K562 (cell line): ENCODE measurements around the gene TRAK1. TPM values are rescaled to one million over a fixed set of nuclear protein-coding genes. Genes with fewer than 3 reads are reported as not detected.

ENCODE experiments used
- ATAC-seq: fragments of 200-7000 bp; cut with Tn5 transposase; 3 replicates; pipeline ENCODE4 v1.9.1; 2020; ENCODE audit warnings: moderate library complexity
- BruUV-seq: library from RNA; stranded (reverse); fragments of 400-500 nt; replicated peaks from 2 replicates; lab custom pipeline; 2021; lab: Mats Ljungman, UMichigan
- CTCF ChIA-PET: fragments of 300-600 bp; formaldehyde crosslinking; extraction: SDS; loops from one replicate; lab custom pipeline; 2021; ENCODE audit warnings: low intra/inter-chr PET ratio; lab: Yijun Ruan, JAX
- POLR2A ChIA-PET: fragments of 300-600, 350-650 bp; sonication (Branson Sonifier 250); formaldehyde crosslinking; extraction: SDS; loops from one replicate; lab custom pipeline; 2021; ENCODE audit warnings: antibody characterized with exemption, inconsistent platforms; lab: Yijun Ruan, JAX
- DNase-seq, 4 experiments: peaks; one replicate each; pipeline versions ENCODE4 v3.0.0 to v3.0.0-alpha.2; 2011 to 2018; ENCODE audit warnings: low spot score in 3 of 4, mixed read lengths in 3 of 4; ENCODE audit errors: extremely low read depth in 1 of 4
- FAIRE-seq: peaks from 2 replicates; lab custom pipeline; 2011; peaks lifted over from hg19 to GRCh38; lab: Jason Lieb, UNC
- H2AFZ ChIP-seq: 2 replicates; pipeline ENCODE4 v1.6.0; 2011; ENCODE audit warnings: low read depth, low read length, control low read depth, inconsistent platforms
- H3K27ac ChIP-seq: fragments of 200-600 bp; 3 replicates; pipeline ENCODE4 v1.8.0; 2011; ENCODE audit warnings: low read depth, mild to moderate bottlenecking, control low read depth, inconsistent platforms, low read length, moderate library complexity, mixed read lengths; ENCODE audit errors: extremely low read depth
- H3K27me3 ChIP-seq, 2 experiments: fragments of 300-600 bp in 1 of 2; 2 replicates in 1 of 2; 3 replicates in 1 of 2; pipeline versions ENCODE4 v1.6.0 to v1.8.0; 2011; ENCODE audit warnings: inconsistent platforms in 2 of 2, low read length in 2 of 2, mild to moderate bottlenecking in 1 of 2, mixed read lengths in 1 of 2, moderate library complexity in 1 of 2; ENCODE audit not compliant: control insufficient read depth in 2 of 2, insufficient read depth in 2 of 2
- H3K36me3 ChIP-seq: fragments of 300-600 bp; 3 replicates; pipeline ENCODE4 v1.8.0; 2011; ENCODE audit warnings: mild to moderate bottlenecking, low read length, inconsistent platforms; ENCODE audit not compliant: control insufficient read depth, insufficient read depth
- H3K4me1 ChIP-seq, 2 experiments: fragments of 200-600 bp in 1 of 2; replicated peaks in 1 of 2; 2 replicates in 1 of 2; 3 replicates in 1 of 2; pipeline versions ENCODE4 v1.5.1 to v1.8.0; 2011; ENCODE audit warnings: inconsistent platforms in 2 of 2, low read length in 2 of 2, mild to moderate bottlenecking in 1 of 2, mixed read lengths in 1 of 2, moderate library complexity in 1 of 2; ENCODE audit not compliant: control insufficient read depth in 2 of 2, insufficient read depth in 2 of 2
- H3K4me2 ChIP-seq: 2 replicates; pipeline ENCODE4 v1.6.1; 2011; ENCODE audit warnings: low read length, control low read depth, inconsistent platforms, mixed read lengths; ENCODE audit not compliant: insufficient read depth
- H3K4me3 ChIP-seq: fragments of 200-600 bp; sonication (generic), shearing (Covaris generic); 2 replicates; pipeline ENCODE4 v1.5.1; 2016; ENCODE audit warnings: control low read depth, inconsistent platforms
- H3K79me2 ChIP-seq: fragments of 200-600 bp; 3 replicates; pipeline ENCODE4 v1.8.0; 2011; ENCODE audit warnings: low read length, inconsistent platforms; ENCODE audit not compliant: control insufficient read depth, insufficient read depth
- H3K9ac ChIP-seq, 2 experiments: 2 replicates each; pipeline versions ENCODE4 v1.6.0 to v1.6.1; 2011; ENCODE audit warnings: low read depth in 2 of 2, low read length in 2 of 2, control low read depth in 1 of 2, inconsistent platforms in 1 of 2, mild to moderate bottlenecking in 1 of 2, mixed read lengths in 1 of 2; ENCODE audit not compliant: insufficient read depth in 1 of 2
- H3K9me1 ChIP-seq: one replicate; pipeline ENCODE4 v1.6.0; 2011; ENCODE audit warnings: inconsistent platforms, mild to moderate bottlenecking, low read length, moderate library complexity; ENCODE audit not compliant: control insufficient read depth, insufficient read depth
- H3K9me3 ChIP-seq: replicated peaks from 2 replicates; pipeline ENCODE4 v1.5.1; 2011; ENCODE audit warnings: low read depth, low read length, inconsistent platforms; ENCODE audit not compliant: control insufficient read depth, insufficient read depth
- H4K20me1 ChIP-seq: replicated peaks from 2 replicates; pipeline ENCODE4 v1.6.1; 2011; ENCODE audit warnings: low read length, inconsistent platforms, mixed read lengths; ENCODE audit not compliant: control insufficient read depth, insufficient read depth
- IRF1 ChIP-seq: sonication (generic); formaldehyde crosslinking; IDR thresholded peaks from 2 replicates; pipeline ENCODE4 v1.8.0; 2022; ENCODE audit warnings: missing genetic modification reagents, mild to moderate bottlenecking, borderline replicate concordance
- MNT ChIP-seq, 2 experiments: fragments of 450-650 bp; conservative IDR thresholded peaks; 2 replicates each; pipeline ENCODE4 v1.6.1; 2017; ENCODE audit warnings: mild to moderate bottlenecking in 2 of 2, moderate library complexity in 2 of 2
- WGBS: fragments of 100-300 bp; shearing (Covaris generic); methylation state at CpG from one replicate; pipeline ENCODE4 v1.1.6; 2016; ENCODE audit warnings: low coverage, mixed read lengths; ENCODE audit not compliant: insufficient coverage; ENCODE audit errors: missing lambda C conversion rate; 5-methylcytosine and 5-hydroxymethylcytosine counted together
- in situ Hi-C: fragments of 300-500 bp; cut with MboI; formaldehyde crosslinking; loops from 4 replicates; pipeline ENCODE4 v1.15.0; 2018; ENCODE audit warnings: inconsistent platforms, mixed read lengths
- intact Hi-C: fragments of 100-400 bp; cut with micrococcal nuclease; formaldehyde crosslinking; loops from 2 replicates; pipeline ENCODE4 v1.14.2; 2022
- polyA plus RNA-seq, 8 experiments: library from polyadenylated mRNA; depleted of rRNA in 4 of 8; stranded (reverse) in 5 of 8; unstranded in 3 of 8; fragments of >200 nt; fragmentation: Nextera tagmentation in 2 of 8; fragmentation: Illumina TruSeq in 1 of 8; extraction: Ambion mirVana in 2 of 8; extraction: Trizol in 1 of 8; gene quantifications; 2 replicates each; pipeline versions ENCODE4 v1.2.1 to v1.2.3, GENCODE V29; 2011 to 2014; ENCODE audit warnings: inconsistent platforms in 1 of 8, missing spikeins in 1 of 8
- total RNA-seq, 7 experiments: library from RNA; depleted of rRNA in 6 of 7; stranded (reverse); fragments of >200 nt in 6 of 7; fragmentation: Illumina TruSeq in 2 of 7; extraction: Trizol in 2 of 7; gene quantifications; 2 replicates each; pipeline versions ENCODE4 v1.2.1 to v1.2.3, GENCODE V29; 2011 to 2021; ENCODE audit warnings: low replicate concordance in 1 of 7

Gene TRAK1
- total and polyA plus RNA-seq, 9 of the 15 experiments (the other 6 are each of a cell fraction or from before 2014, with no cell fraction given) = 5.3 to 28.5 (median 17.5) TPM

GRCh38 chr3:42116466-42116865 is 25.3 kb downstream of the TRAK1 start:
- Histone ChIP-seq H3K27me3 (no peaks in the 10 kb centered on the region), H3K4me3 (no peak overlapping the region)
- ATAC-seq = no peak
- POLR2A ChIA-PET = no interaction called here
- TF ChIP-seq IRF1 (CRISPR knock-in tag) (no peak), MNT (conservative IDR thresholded peaks at IDR 0.05) (no peak)
- TF ChIP-seq, all 486 proteins: peak for 0
- Histone ChIP-seq H3K9me1 (no peaks in the 10 kb centered on the region), H3K9ac (no peak overlapping the region), H3K27ac (no peak overlapping the region), H3K9me3 (no peaks in the 10 kb centered on the region), H3K4me1 (peaks cover 5 to 6% of the 10 kb centered on the region in 2 experiments; a peak in 4 of 5 replicates), H2AFZ (no peak overlapping the region), H4K20me1 (peaks cover 19% of the 10 kb centered on the region; the same call in 1 of the 2 replicates), H3K4me2 (no peak overlapping the region), H3K79me2 (no peaks in the 10 kb centered on the region), H3K36me3 (0 out of 3 replicates have a peak, but pooled peaks cover 2% of the 10 kb centered on the region)
- intact Hi-C loops = loop anchor here (5.0 to 10.0 kb wide), 3 partner anchors 224 to 422 kb away; no protein-coding TSS in a partner anchor
- 59% methylated on average over 1 of the region's 1 CpG for WGBS
- DNase-seq = no peak
- no peak for FAIRE-seq
- CTCF ChIA-PET = interaction anchor here (1.9 kb wide), 1 partner anchor 75 kb away, joined by 8 read pairs; no protein-coding TSS in a partner anchor
- in situ Hi-C loops = loop anchor here (5.0 to 25.0 kb wide), 2 partner anchors 101 to 429 kb away; no protein-coding TSS in a partner anchor
- no TSS peak for BruUV-seq
